Measurements from ENCODE around the gene ACAP2. TPM values are rescaled to one million over a fixed set of nuclear protein-coding genes. Genes with fewer than 3 reads are reported as not detected.

ACAP2 gene
- total RNA-seq, 2 experiments from 2014 or later, result 43.9 to 80.7 TPM

- ChIA-PET CTCF (ENCODE audit: unreplicated experiment) (no interaction called here), POLR2A (no interaction called here)
- no peak for DNase-seq (ENCODE audit: low spot score)
- Histone ChIP-seq H3K79me2 (ENCODE audit: insufficient read depth, low read depth, low read length) (no peaks in the 10 kb centered on the region), H3K4me3 (ENCODE audit: low read depth, low read length, poor library complexity, severe bottlenecking) (no peak overlapping the region), H2AFZ (ENCODE audit: low read length) (no peak overlapping the region), H3K9me3 (ENCODE audit: low read length) (no peaks in the 10 kb centered on the region), H3K4me1 (ENCODE audit: insufficient read depth, low read length, poor library complexity, severe bottlenecking) (no peaks in the 10 kb centered on the region), H4K20me1 (ENCODE audit: insufficient read depth, low read length) (no peaks in the 10 kb centered on the region), H3K27ac (ENCODE audit: low read depth, low read length, poor library complexity, severe bottlenecking) (no peak overlapping the region), H3K4me2 (ENCODE audit: low read length) (no peak overlapping the region), H3K36me3 (ENCODE audit: insufficient read depth, low read length) (peaks cover 48% of the 10 kb centered on the region), H3K9me2 (ENCODE audit: insufficient read depth, low read length) (no peaks in the 10 kb centered on the region)
- intact Hi-C loops (cut with micrococcal nuclease; ENCODE audit: unreplicated experiment), result no loop called here
- TF ChIP-seq EZH2phosphoT487 (IDR thresholded peaks at IDR 0.05; ENCODE audit: borderline replicate concordance, low read depth, low read length), result no peak
- TF ChIP-seq CTCF (conservative IDR thresholded peaks at IDR 0.05; ENCODE audit: low read length), result no peak
- BruUV-seq (replicated peaks), result no TSS peak
Observed at GRCh38 chr3:195282961-195283360, 159.9 kb downstream of the ACAP2 start.

GRCh38 chr3:195274259-195274966 lies 168.4 kb downstream of the ACAP2 start:
- ChIA-PET POLR2A (interaction anchor here (0.6 to 1.5 kb wide), 8 partner anchors 20 to 276 kb away, joined by 3 to 4 read pairs (median 3); no protein-coding TSS in a partner anchor), CTCF (ENCODE audit: unreplicated experiment) (interaction anchor here (1.1 kb wide), 1 partner anchor 249 kb away, joined by 3 read pairs; no protein-coding TSS in a partner anchor)
- Histone ChIP-seq H3K4me3 (ENCODE audit: low read depth, low read length, poor library complexity, severe bottlenecking) (no peak overlapping the region), H3K9me2 (ENCODE audit: insufficient read depth, low read length) (no peaks in the 10 kb centered on the region), H2AFZ (ENCODE audit: low read length) (no peak overlapping the region), H3K4me2 (ENCODE audit: low read length) (no peak overlapping the region), H3K9me3 (ENCODE audit: low read length) (no peaks in the 10 kb centered on the region), H3K4me1 (ENCODE audit: insufficient read depth, low read length, poor library complexity, severe bottlenecking) (peaks cover 14% of the 10 kb centered on the region), H3K36me3 (ENCODE audit: insufficient read depth, low read length) (peaks cover 9% of the 10 kb centered on the region; the same call in 1 of the 2 replicates), H3K27ac (ENCODE audit: low read depth, low read length, poor library complexity, severe bottlenecking) (no peak overlapping the region), H4K20me1 (ENCODE audit: insufficient read depth, low read length) (peaks cover 2% of the 10 kb centered on the region; the same call in 1 of the 2 replicates), H3K79me2 (ENCODE audit: insufficient read depth, low read depth, low read length) (peaks cover 10% of the 10 kb centered on the region)
- BruUV-seq (replicated peaks), result no TSS peak
- TF ChIP-seq EZH2phosphoT487 (IDR thresholded peaks at IDR 0.05; ENCODE audit: borderline replicate concordance, low read depth, low read length), result no peak
- no peak for TF ChIP-seq CTCF (conservative IDR thresholded peaks at IDR 0.05; ENCODE audit: low read length)
- no peak for DNase-seq (ENCODE audit: low spot score)
- intact Hi-C loops (cut with micrococcal nuclease; ENCODE audit: unreplicated experiment), result no loop called here

Data from OCI-LY7 (cell line).